ENCODE data around the gene CDYL2.

The CDYL2 gene

DNA sequence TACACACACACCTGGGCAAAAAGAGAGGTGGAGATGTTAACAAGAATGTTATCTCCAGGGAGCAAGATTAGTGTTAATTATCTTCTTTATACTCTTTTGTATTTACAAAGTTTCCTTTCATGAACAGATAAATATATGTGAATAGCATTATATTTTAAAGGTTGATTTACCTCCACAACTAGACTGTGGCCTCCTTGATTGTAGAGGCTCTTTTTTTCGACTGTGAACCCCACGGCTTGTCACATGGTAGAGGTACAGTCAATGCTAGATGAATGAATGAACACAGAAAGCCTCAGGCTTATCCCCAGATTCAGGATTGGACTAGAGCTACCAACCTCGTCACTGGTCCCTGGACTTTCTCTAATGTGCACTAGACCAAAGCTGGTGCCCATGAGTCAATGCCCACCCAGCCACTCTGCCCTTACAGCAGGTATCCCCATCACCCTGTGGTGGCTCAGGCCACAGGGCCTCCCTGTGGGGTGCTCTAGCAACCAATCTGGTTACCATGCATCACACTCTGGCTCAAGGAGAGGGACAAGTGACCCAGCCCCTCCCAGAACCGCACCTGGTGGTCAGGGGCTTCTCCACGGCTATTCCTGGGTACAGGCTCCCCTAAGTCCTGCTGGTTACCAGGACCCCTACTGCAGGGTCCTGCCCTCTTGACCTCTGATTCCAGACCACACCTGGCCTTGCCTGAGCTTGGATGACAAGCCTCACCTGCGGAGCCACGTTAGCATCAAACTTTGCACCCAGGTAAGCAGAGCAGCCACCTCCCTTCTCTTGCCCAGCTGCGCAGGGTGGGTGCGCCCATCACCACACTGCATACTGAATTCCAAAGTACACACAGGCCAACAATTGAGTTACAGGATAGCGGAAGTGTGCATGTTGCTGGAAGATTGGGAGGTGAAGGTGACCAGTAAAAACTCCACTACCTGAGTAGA lies 101.0 kb downstream of the CDYL2 start:
- no peak for DNase-seq

DNA sequence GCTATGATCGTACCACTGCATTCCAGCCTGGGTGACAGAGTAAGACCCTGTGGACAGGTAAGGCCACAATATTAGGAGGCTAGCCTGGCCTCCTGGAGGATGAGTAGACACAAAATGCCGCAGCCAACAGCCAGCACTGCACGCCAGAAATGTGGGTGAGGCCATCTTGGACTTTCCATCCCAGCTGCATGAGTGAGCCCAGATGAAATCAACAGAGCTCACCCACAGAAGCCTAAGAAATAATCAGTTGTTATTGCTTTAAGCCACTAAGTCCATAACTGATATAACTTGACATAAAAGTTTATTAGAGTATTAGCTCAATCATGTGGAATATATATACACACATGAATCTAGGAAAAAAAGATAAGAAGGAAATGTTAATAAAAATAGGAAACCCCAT lies 101.7 kb downstream of the CDYL2 start:
- no peak for DNase-seq

DNA sequence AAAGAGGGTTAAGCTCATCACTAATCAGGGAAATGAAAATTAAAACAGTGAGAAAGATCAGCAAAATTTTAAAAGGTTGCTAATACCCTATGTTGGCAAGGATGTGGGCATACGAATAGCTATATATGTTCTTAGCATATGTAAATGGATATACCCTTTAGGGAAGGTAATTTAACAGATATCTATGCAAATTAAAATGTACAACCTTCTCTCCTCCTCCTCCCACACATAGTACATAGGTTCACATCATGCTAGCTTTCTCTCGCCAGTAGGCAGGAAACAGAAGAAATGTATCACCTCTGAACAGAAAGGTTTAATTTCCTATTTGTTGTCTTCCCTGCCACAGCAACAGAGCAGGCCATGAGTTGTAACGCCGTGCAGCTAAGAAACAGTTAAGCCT lies 103.8 kb downstream of the CDYL2 start:
- no peak for DNase-seq

DNA sequence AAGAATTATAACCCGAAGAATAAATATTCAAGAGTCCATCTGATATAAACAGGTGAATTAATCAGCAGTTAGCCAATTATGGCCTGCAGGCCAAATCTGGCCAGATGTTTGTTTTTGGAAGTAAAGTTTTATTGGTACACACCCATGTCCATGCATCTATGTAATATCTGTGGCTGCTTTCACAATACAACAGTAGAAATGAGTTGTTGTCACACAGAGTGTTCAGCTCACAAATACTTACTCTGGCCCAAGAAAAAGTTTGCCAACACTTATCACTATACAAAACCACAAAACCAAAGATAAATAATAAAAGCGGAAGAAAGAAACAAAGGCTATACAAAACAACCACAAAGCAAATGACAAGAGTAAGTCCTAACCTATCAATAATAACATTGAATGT lies 109.4 kb downstream of the CDYL2 start:
- DNase-seq = no peak

DNA sequence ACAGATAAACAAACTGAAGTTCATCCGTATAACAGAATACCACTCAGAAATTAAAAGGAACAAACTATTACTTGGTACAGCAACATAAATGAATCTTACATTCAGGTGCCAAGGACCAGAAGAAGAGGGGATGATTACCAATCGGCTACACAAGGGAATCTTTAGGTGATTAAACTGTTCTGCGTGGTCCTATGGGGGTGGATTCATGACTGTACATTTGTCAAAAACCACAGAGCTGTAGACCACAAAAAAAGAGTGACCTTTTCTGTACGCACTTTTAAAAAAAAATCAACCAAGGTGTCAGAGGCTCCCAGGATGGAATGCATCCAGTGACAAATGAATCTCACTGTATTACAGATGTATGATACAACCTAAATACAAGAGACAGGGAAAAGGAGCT lies 110.8 kb downstream of the CDYL2 start:
- DNase-seq = no peak

- DNase-seq = no peak
Measured at GRCh38 chr16:80692270-80692669, 112.1 kb downstream of the CDYL2 start.

- no peak for DNase-seq
Measured at GRCh38 chr16:80691111-80691741, 113.2 kb downstream of the CDYL2 start.

DNA sequence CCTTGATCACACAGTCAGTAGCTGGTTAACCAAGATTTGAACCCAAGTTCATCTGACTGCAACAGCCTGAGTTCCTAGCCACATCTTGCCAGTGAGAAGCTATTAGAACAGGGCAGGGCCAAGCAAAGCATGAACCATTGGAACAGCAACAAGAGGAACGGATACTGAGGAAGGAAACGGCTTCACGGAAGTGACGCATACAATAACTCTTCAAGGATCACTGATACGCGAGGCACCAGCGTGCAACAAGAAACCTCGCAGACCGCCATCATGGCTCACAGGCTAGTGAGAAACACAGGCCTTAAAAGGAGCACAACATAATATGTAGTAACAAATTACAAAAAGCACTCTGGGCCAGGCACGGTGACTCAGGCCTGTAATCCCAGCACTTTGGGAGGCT lies 114.9 kb downstream of the CDYL2 start:
- no peak for DNase-seq

DNA sequence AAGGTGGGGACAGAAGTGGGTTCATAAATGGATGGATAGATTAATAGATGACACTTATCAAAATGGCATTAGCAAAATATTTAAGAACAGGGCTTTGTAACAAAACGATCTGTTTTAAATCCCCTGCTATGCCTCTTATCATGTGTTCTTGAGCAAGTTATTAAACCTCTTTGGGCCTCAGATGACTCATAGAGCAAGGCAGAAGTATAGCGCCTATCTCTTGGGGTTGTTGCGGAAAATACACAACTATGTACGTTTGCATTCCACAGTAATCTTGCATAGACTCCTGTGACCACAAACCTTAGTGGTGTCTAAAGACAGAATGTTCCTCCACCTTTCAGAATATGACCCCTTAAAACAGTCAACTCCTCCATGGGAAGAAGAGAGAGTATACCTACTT lies 116.8 kb downstream of the CDYL2 start:
- DNase-seq = no peak

DNA sequence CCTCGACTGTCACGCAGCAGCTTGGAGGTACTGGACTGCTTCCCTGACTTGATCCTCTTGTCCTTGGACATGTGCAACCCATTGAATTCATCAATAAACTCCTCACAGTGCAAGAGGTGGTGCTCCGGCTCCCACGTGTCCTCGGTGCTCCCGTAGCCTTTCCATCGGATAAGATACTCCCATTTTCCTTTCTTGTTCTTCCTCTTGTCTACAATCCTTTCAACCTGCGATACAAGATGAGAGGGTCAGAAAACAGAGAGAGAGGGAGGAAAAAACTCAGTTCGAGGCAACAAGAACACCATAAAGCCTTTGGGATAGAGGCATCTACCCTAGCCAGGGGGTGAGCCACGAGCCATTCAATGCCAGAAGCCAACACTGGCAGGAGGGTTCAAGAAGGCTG lies 119.5 kb downstream of the CDYL2 start:
- DNase-seq = no peak

DNA sequence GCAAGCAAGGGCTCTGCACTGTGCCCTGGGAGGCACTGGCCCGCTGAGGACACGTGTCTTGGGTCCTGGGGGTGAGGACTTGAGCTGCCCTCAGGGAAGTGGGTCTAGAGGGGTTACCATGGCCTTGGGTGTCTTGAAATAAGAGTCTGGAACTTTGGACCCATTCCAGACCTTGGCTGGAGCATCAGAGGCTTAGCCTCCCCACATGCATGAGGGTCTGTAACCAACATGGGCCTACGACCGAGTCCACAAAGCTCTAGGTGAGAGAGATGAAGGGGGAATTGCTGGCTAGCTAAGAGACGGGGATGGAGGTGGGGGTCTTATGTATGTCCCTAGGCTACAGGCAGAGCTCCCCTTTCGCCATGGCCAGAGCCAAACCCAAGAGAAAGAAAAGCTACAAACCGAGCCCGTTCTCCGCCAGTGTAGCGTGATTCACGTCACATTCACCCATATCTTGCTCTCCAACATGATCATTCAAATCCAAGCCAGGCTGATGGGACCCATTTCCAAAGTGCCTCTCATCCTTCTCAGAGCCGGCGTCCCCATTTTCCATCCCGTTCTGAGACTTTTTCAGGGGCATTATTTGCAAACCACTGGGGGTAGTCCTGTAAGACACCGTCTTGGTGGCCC lies 120.1 kb downstream of the CDYL2 start:
- no peak for DNase-seq

GRCh38 chr16:80683646-80684045 lies 120.8 kb downstream of the CDYL2 start:
- DNase-seq = no peak

DNA sequence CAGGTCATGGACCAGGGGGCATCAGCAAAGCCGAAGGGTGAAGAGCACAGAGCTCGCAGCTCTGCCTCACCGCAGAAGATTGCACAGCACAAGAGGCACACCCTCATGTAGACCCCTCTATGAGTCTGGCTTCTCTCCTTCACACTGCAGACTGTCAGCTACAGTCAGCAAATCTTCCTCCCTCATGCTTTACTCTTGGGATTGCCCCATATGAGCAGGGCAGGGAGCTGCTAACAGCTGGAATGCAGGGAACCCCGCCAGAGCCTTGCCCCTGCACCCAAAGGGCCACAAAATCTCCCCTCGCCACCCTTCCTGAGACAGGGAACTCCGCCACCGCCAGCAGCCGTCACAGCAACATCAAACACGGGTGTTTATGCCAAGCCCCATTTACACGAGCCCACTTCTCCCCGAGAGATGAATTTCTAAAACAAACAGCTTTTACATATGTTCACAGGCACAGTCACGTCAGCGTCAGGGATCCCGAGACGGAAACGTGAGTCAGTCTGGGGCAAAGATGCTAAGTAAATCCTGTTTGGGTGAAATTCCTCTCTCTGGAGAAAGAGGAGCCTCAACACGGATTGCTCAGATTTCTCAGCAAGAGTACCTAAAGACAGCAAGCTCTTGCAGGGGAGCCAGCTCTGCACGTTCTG lies 121.9 kb downstream of the CDYL2 start:
- no peak for DNase-seq

- DNase-seq = no peak
Measured at GRCh38 chr16:80681436-80681835, 123.0 kb downstream of the CDYL2 start.

GRCh38 chr16:80680839-80681238 lies 123.6 kb downstream of the CDYL2 start:
- DNase-seq = no peak

DNA sequence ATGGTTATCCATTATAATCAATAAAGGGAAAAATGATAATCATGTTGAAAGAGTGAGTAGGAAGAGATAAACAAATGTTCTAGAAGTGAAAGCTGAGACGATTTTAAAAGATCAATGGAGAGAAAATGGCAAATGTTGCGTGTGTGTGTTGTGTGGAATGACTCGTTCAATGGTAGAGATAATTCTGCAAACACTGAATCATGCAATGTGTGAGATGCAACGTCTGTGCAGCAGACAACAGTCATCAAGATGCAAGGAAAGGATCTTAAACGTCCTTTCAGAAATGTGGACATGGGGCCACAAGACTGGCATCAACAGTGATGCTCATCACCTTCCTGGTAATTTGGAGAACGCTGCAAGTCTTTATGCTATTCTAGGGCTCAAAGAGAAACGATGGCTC lies 124.4 kb downstream of the CDYL2 start:
- no peak for DNase-seq

- DNase-seq = no peak
Measured at GRCh38 chr16:80674884-80675283, 129.5 kb downstream of the CDYL2 start.

DNA sequence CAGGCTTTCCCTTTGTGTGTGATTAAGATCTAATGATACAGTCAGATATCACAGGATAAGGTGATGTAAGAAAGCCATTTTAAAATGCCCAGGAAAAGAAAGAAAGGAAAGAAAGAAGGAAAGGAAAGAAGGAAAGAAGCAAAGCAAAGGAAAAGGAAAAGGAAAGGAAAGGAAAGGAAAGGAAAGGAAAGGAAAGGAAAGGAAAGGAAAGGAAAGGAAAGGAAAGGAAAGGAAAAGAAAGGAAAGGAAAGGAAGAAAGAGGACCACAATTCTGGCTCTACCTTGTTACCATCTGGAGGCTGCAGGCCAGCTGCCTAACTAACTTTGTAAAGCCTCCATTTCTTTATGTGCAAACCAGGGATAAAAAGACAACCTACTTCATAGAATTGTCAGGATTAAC lies 132.0 kb downstream of the CDYL2 start:
- no peak for DNase-seq

DNA sequence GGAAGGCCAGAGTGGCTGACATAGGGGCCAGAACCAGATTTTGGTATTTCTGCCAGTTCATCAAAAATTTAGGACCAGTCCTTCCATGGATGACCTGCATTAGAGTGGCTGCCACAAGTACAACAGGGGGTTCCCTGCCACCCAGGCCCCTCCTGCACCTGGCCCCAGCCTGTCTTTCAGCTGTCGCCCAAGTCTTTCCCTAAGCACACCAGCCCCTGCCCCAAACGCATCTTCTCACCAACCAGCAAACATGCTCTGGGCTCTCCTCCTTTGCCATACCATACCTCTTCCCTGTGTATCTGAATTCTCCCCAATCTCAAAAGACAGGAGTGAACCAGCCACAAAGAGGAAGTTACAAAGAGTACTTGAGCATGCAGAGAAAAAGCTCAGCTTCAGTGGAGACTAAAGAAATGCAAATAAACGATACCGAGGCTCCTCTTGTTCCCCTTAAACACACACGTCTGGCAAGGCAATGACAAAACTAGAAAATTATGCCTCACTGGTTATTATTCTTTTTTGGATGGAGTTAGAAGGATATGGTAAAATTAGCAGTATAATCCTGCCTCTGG lies 133.0 kb downstream of the CDYL2 start:
- no peak for DNase-seq

- no peak for DNase-seq
Measured at GRCh38 chr16:80670170-80670865, 134.1 kb downstream of the CDYL2 start.

- no peak for DNase-seq
Measured at GRCh38 chr16:80669673-80670072, 134.7 kb downstream of the CDYL2 start.

- DNase-seq = no peak
Measured at GRCh38 chr16:80667925-80668324, 136.5 kb downstream of the CDYL2 start.

DNA sequence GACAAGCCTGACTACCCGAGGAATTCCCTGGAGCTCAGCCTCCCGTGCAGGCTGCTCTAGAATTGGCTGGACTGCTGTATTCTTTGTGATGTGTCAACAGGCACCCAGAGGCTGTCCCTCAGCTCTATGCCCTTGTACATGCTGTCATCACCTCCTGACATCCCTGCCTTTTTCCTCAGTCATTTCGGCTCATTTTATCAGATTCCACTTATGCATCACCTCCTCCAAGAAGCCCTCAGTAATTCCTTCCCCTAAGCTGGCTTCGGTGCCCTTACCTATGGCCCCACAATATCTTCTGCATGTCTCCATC lies 137.2 kb downstream of the CDYL2 start:
- no peak for DNase-seq
